ENCODE results near the gene CRYGN.

Gene CRYGN

GRCh38 chr7:151380199-151381097, 59.5 kb downstream of the CRYGN start:
- DNase-seq (ENCODE audit: low read depth in 2 of 2, low spot score in 1 of 2) = no peak

GRCh38 chr7:151379534-151380198, 60.3 kb downstream of the CRYGN start:
- no peak for DNase-seq (ENCODE audit: low read depth in 2 of 2, low spot score in 1 of 2)

GRCh38 chr7:151379193-151379520, 60.8 kb downstream of the CRYGN start:
- DNase-seq (ENCODE audit: low read depth in 2 of 2, low spot score in 1 of 2) = no peak
